ENCODE results near the gene ART4. TPM values are rescaled to one million over a fixed set of nuclear protein-coding genes. Genes with fewer than 3 reads are reported as not detected.

ART4 gene
- total RNA-seq, 4 donors from 2014 or later: 0.35 to 0.95 TPM; not detected in 2

DNA sequence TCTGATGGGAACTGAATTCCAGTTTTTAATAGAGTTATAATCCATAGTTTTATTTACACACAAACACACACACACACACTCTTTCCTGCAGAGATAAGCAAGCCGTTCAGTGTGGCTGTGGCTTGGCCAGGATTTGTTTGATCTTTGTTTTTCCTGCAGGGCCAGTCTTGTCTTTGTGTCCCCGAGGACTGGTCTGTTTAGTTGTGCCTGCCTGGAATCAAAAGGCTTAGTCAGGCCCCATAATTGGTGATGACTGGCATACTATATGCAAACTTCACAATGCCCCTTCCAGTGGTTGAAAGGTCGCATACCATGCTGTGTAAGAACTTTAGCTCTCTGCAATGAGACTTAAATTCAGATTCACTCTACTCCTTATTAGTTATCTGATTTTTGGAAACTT lies 66.1 kb downstream of the ART4 start:
- no peak for DNase-seq
- WGBS, 2 donors: 27 to 41% methylated on average over 3 of the region's 3 CpGs
- H3K27me3 ChIP-seq: no peaks in the 10 kb centered on the region
- intact Hi-C loops (cut with DNase I): no loop called here
- H3K9me3 ChIP-seq: no peaks in the 10 kb centered on the region
- no peak overlapping the region for H3K4me3 ChIP-seq
- peak overlapping the region in 1 of 4 donors; percentile 14 for H3K27ac ChIP-seq
- TF ChIP-seq POLR2A (IDR thresholded peaks at IDR 0.05) (no peak), CTCF (IDR thresholded peaks at IDR 0.05) (no peak)
- H3K4me1 ChIP-seq: peaks cover 4 to 40% (median 5%) of the 10 kb centered on the region in 3 donors
- H3K36me3 ChIP-seq: no peaks in the 10 kb centered on the region

DNA sequence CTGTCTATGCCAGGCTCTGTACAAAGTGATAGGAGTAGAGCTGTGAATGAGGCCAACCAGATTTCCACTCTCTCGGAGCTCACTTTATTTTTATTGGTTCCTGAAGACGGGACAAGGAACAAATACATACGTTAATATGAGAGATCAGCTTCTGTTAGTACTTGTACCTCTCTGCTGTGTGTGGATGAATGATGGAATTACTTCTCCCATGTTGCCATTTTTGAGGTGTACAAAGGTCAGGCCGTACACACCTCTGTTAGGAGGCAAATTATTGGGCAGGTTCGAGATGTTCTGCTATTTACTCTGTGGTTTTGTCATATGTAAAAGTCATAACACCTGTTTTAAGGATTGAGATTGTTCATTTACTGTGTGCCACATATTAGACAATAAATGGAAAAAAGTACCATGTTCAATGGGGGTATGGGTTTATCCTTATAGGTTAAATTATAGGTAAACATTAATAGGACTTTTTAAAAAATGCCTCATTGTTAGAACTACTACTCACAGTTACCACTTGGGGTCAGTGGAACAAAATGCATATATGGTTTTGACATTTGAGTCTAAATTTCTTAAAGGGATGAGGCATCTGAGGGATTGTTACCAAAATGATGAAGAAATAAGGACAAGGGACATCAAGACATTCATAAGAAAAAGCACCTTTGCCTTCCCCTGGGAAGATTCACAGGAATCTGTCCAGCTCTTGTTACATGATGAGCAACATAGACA lies 66.9 kb downstream of the ART4 start:
- Histone ChIP-seq H3K9me3 (no peaks in the 10 kb centered on the region), H3K4me3 (peak overlapping the region in 2 of 4 donors; percentile 76 to 84), H3K27me3 (no peaks in the 10 kb centered on the region), H3K36me3 (no peaks in the 10 kb centered on the region), H3K4me1 (peaks cover 4 to 48% (median 9%) of the 10 kb centered on the region in 3 donors), H3K27ac (peak overlapping the region; percentile 93 to 99 (median 98))
- DNase-seq: no peak
- intact Hi-C loops (cut with DNase I): no loop called here
- TF ChIP-seq CTCF (IDR thresholded peaks at IDR 0.05): peak in 3 of 6 experiments; percentile 12 to 35 (median 22)
- TF ChIP-seq POLR2A (IDR thresholded peaks at IDR 0.05): no peak
- WGBS, 2 donors: 83 to 86% methylated on average over 5 of the region's 5 CpGs

DNA sequence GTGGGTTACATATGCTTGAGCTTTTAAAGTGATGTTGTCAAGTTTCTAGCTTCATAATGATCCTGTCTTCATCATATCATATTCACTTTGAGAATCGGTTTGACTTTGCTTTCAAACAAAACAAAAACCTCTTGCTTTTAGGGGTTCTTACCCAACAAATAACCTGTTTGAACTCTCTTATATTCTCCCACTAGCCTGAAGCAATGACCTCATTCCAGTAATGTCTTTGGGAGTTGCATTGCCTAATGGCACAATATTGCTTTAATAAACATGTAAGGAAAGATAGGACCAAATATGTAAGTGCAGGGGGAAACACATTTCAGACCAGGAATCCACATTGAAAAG lies 67.7 kb downstream of the ART4 start:
- 7 to 33% methylated on average over 1 of the region's 1 CpG for WGBS, 2 donors
- intact Hi-C loops (cut with DNase I): no loop called here
- no peak for DNase-seq
- Histone ChIP-seq H3K4me3 (peak overlapping the region; percentile 49 to 84 (median 80)), H3K9me3 (no peaks in the 10 kb centered on the region), H3K36me3 (no peaks in the 10 kb centered on the region), H3K4me1 (peaks cover 4 to 51% (median 10%) of the 10 kb centered on the region in 3 donors), H3K27me3 (no peaks in the 10 kb centered on the region), H3K27ac (peak overlapping the region; percentile 93 to 99 (median 98))
- TF ChIP-seq CTCF (IDR thresholded peaks at IDR 0.05) (no peak), POLR2A (IDR thresholded peaks at IDR 0.05) (no peak)

Other genes with a start within 250 kb of the ART4 start
- under 1 TPM in 1 of 4 donors, not detected in 3; 0.19 TPM for gene GUCY2C, start 146.9 kb downstream of the ART4 start, total RNA-seq
- 10 to 100 TPM; 16.0 to 21.4 (median 18.2) TPM for gene WBP11, start 40.0 kb downstream of the ART4 start, total RNA-seq
- 1 to 10 TPM in 1 of 4 donors, under 1 TPM in 3; 0.15 to 2.6 (median 0.65) TPM for gene C12orf60, start 39.9 kb downstream of the ART4 start, total RNA-seq
- gene SMCO3, start 29.3 kb downstream of the ART4 start, total RNA-seq: under 1 TPM in 1 of 4 donors, not detected in 3; 0.50 TPM
- 100 to 1,000 TPM in 1 of 4 donors, 10 to 100 TPM in 2, 1 to 10 TPM in 1; 5.2 to 108 (median 41.4) TPM for gene MGP, start 42.3 kb upstream of the ART4 start, total RNA-seq
- gene ERP27, start 95.0 kb upstream of the ART4 start, total RNA-seq: 1 to 10 TPM in 2 of 4 donors, under 1 TPM in 1, not detected in 1; 0.57 to 5.5 (median 1.9) TPM
- gene ARHGDIB, start 118.1 kb upstream of the ART4 start, total RNA-seq: 10 to 100 TPM; 17.2 to 91.1 (median 62.0) TPM
- gene PDE6H, start 129.5 kb upstream of the ART4 start, total RNA-seq: not detected